OCI-LY3 (cell line): ENCODE results near the gene SCAF8.
"Not testable (repeated sequence)": the region's sequence is repeated elsewhere in the genome, so short reads cannot be mapped to it uniquely, and the experiment has no call there.

Source experiments
- H2AFZ ChIP-seq: fragments of 200-600, 300-600 bp; shearing (Covaris generic); 2 replicates; pipeline ENCODE4 v1.6.0; 2014; ENCODE audit warnings: antibody characterized with exemption, low read depth, low read length
- H3K27ac ChIP-seq: fragments of 200-600, 300-600 bp; sonication (generic); 2 replicates; pipeline ENCODE4 v1.5.1; 2014; ENCODE audit warnings: mild to moderate bottlenecking, low read length, moderate library complexity, mixed read lengths
- H3K27me3 ChIP-seq: fragments of 200-600, 300-600 bp; sonication (generic); 2 replicates; pipeline ENCODE4 v1.6.1; 2014; ENCODE audit warnings: low read depth, low read length, mixed read lengths
- H3K36me3 ChIP-seq: fragments of 200-600, 300-600 bp; sonication (generic); replicated peaks from 2 replicates; pipeline ENCODE3; 2014; ENCODE audit warnings: low read depth, low read length, mixed read lengths
- H3K4me1 ChIP-seq: fragments of 300-600, 200-600 bp; sonication (generic); 2 replicates; pipeline ENCODE4 v1.6.1; 2014; ENCODE audit warnings: low read length, mixed read lengths
- H3K4me2 ChIP-seq: fragments of 200-600, 300-600 bp; sonication (generic); 2 replicates; pipeline ENCODE4 v1.6.1; 2014; ENCODE audit warnings: low read length, mixed read lengths
- H3K4me3 ChIP-seq: fragments of 300-600, 200-600 bp; sonication (generic); 2 replicates; pipeline ENCODE4 v1.5.1; 2014; ENCODE audit warnings: antibody characterized with exemption, mild to moderate bottlenecking, low read length, moderate library complexity
- H3K79me2 ChIP-seq: fragments of 300-600, 200-600 bp; shearing (Covaris generic); 2 replicates; pipeline ENCODE4 v1.6.1; 2014; ENCODE audit warnings: mild to moderate bottlenecking, low read length, mixed read lengths
- H3K9ac ChIP-seq: fragments of 300-600, 200-600 bp; shearing (Covaris generic); 2 replicates; pipeline ENCODE4 v1.6.0; 2014; ENCODE audit warnings: mild to moderate bottlenecking, low read length, moderate library complexity
- H3K9me3 ChIP-seq: fragments of 200-600, 300-600 bp; shearing (Covaris generic); 2 replicates; pipeline ENCODE4 v1.6.1; 2014; ENCODE audit warnings: low read length, mixed read lengths; ENCODE audit not compliant: insufficient read depth
- H4K20me1 ChIP-seq: fragments of 200-600, 300-600 bp; sonication (generic); 2 replicates; pipeline ENCODE4 v1.6.1; 2016; ENCODE audit warnings: low read length, mixed read lengths; ENCODE audit not compliant: insufficient read depth
- EZH2phosphoT487 ChIP-seq: fragments of 200-600 bp; shearing (Covaris generic); IDR thresholded peaks from 2 replicates; pipeline ENCODE4 v1.6.1; 2018; ENCODE audit warnings: antibody characterized with exemption, mixed run types, low read depth
- TF ChIP-seq, protein P1 (sequence below): fragments of 200-600, 300-600 bp; sonication (generic); IDR thresholded peaks from 2 replicates; pipeline ENCODE4 v1.5.1; 2014; ENCODE audit warnings: antibody characterized with exemption, low read length, low read depth

The SCAF8 gene

GRCh38 chr6:154800338-154800737, 67.1 kb downstream of the SCAF8 start:
- H3K79me2 ChIP-seq: no peaks in the 10 kb centered on the region
- H4K20me1 ChIP-seq: no peaks in the 10 kb centered on the region
- H3K36me3 ChIP-seq: peaks cover 4% of the 10 kb centered on the region

DNA sequence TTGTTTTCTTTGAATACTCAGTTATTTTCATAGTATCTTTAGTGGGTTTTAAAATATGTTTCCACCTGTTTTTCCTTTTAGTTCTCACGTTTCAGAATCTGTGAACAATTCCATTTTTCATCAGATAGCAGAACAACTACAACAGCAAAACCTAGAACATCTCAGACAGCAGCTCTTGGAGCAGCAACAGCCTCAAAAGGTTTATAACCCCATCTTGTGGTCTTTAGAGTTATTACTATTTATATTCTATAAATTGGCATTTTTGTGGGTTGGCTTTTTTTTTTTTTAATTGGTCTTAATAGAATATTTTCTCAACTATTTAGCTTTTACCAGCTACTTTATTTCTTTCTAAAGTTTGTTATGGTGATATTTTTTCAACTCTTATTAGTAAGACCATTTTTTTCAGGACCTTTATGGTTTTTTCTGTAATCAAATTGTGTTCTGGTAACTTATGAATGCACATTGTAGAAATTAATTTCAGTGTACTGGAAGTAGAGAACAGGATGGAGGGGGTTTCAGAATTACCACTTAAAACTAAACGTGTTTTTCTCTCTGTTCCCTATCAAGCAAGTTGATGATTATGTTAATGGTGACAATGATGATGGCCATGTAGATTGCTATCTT, 72.2 kb downstream of the SCAF8 start:
- Histone ChIP-seq H3K4me3 (no peak overlapping the region), H3K36me3 (peaks cover 24% of the 10 kb centered on the region), H3K79me2 (no peaks in the 10 kb centered on the region), H3K9ac (peak overlapping the region; percentile 9; the same call in 1 of the 2 replicates), H3K9me3 (no peaks in the 10 kb centered on the region), H3K27ac (no peak overlapping the region; the same call in 1 of the 2 replicates), H3K4me1 (peaks cover 18% of the 10 kb centered on the region), H2AFZ (no peak overlapping the region), H3K27me3 (no peaks in the 10 kb centered on the region), H3K4me2 (peak overlapping the region; percentile 27), H4K20me1 (no peaks in the 10 kb centered on the region)
- TF ChIP-seq, protein P1, sequence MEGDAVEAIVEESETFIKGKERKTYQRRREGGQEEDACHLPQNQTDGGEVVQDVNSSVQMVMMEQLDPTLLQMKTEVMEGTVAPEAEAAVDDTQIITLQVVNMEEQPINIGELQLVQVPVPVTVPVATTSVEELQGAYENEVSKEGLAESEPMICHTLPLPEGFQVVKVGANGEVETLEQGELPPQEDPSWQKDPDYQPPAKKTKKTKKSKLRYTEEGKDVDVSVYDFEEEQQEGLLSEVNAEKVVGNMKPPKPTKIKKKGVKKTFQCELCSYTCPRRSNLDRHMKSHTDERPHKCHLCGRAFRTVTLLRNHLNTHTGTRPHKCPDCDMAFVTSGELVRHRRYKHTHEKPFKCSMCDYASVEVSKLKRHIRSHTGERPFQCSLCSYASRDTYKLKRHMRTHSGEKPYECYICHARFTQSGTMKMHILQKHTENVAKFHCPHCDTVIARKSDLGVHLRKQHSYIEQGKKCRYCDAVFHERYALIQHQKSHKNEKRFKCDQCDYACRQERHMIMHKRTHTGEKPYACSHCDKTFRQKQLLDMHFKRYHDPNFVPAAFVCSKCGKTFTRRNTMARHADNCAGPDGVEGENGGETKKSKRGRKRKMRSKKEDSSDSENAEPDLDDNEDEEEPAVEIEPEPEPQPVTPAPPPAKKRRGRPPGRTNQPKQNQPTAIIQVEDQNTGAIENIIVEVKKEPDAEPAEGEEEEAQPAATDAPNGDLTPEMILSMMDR: peak; percentile 51
- no peak for TF ChIP-seq EZH2phosphoT487

More at GRCh38 chr6:154800338-154800737, 67.1 kb downstream of the SCAF8 start:
- Histone ChIP-seq H3K9me3 (no peaks in the 10 kb centered on the region), H3K4me1 (peaks cover 3% of the 10 kb centered on the region), H3K27me3 (no peaks in the 10 kb centered on the region), H3K9ac (no peak overlapping the region), H2AFZ (no peak overlapping the region), H3K4me2 (no peak overlapping the region), H3K4me3 (no peak overlapping the region), H3K27ac (no peak overlapping the region)
- TF ChIP-seq EZH2phosphoT487: no peak

- no peaks in the 10 kb centered on the region for H4K20me1 ChIP-seq
- H3K9ac ChIP-seq: no peak overlapping the region
- no peaks in the 10 kb centered on the region for H3K9me3 ChIP-seq
- no peak for TF ChIP-seq EZH2phosphoT487
- TF ChIP-seq, protein P1: no peak
- H3K79me2 ChIP-seq: no peaks in the 10 kb centered on the region
- peaks cover 18% of the 10 kb centered on the region for H3K4me1 ChIP-seq
- H3K4me2 ChIP-seq: no peak overlapping the region
- H3K27ac ChIP-seq: no peak overlapping the region
- peaks cover 32% of the 10 kb centered on the region for H3K36me3 ChIP-seq
- no peak overlapping the region for H3K4me3 ChIP-seq
- no peaks in the 10 kb centered on the region for H3K27me3 ChIP-seq
- H2AFZ ChIP-seq: no peak overlapping the region
These were observed 73.6 kb downstream of the SCAF8 start for GRCh38 chr6:154806804-154807203.

DNA sequence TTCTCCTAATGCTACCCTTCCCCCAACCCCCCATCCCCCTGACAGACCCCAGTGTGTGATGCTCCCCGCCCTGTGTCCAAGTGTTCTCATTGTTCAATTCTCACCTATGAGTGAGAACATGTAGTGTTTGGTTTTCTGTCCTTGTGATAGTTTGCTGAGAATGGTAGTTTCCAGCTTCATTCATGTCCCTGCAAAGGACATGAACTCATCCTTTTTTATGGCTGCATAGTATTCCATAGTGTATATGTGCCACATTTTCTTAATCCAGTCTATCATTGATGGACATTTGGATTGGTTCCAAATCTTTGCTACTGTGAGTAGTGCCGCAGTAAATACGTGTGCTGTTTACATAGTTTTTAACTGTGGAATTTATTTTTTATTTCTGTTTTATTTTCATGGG, 78.4 kb downstream of the SCAF8 start:
- not testable (repeated sequence) for H3K27me3 ChIP-seq, H4K20me1 ChIP-seq, H3K79me2 ChIP-seq

GRCh38 chr6:154814063-154814462, 80.8 kb downstream of the SCAF8 start:
- no peak for TF ChIP-seq EZH2phosphoT487
- TF ChIP-seq, protein P1: no peak
- H2AFZ ChIP-seq: no peak overlapping the region
- H3K79me2 ChIP-seq: no peaks in the 10 kb centered on the region
- peaks cover 15% of the 10 kb centered on the region for H3K4me1 ChIP-seq
- no peaks in the 10 kb centered on the region for H3K9me3 ChIP-seq
- H3K4me3 ChIP-seq: no peak overlapping the region
- H3K4me2 ChIP-seq: no peak overlapping the region
- no peak overlapping the region for H3K27ac ChIP-seq
- H3K9ac ChIP-seq: no peak overlapping the region
- H3K36me3 ChIP-seq: peaks cover 50% of the 10 kb centered on the region
- H3K27me3 ChIP-seq: no peaks in the 10 kb centered on the region
- no peaks in the 10 kb centered on the region for H4K20me1 ChIP-seq

More for the DNA sequence above, 78.4 kb downstream of the SCAF8 start:
- not testable (repeated sequence) for H2AFZ ChIP-seq, H3K27ac ChIP-seq, H3K4me3 ChIP-seq, H3K9ac ChIP-seq, H3K4me2 ChIP-seq, H3K9me3 ChIP-seq
- H3K4me1 ChIP-seq: peaks cover 17% of the 10 kb centered on the region
- H3K36me3 ChIP-seq: peaks cover 49% of the 10 kb centered on the region
